PC-3 (cell line): ENCODE results near the gene GPR148. TPM values are rescaled to one million over a fixed set of nuclear protein-coding genes. Genes with fewer than 3 reads are reported as not detected.
A peak's percentile ranks its signal among the peaks of the same experiment; 100 is the strongest.

ENCODE experiments used
- ATAC-seq: fragments of 200-7000 bp; cut with Tn5 transposase; 2 replicates; pipeline ENCODE4 v1.9.1; 2020; ENCODE audit warnings: mild to moderate bottlenecking, moderate library complexity
- BruUV-seq: library from RNA; stranded (reverse); fragments of 400-500 nt; replicated peaks from 2 replicates; lab custom pipeline; 2021; lab: Mats Ljungman, UMichigan
- CTCF ChIA-PET: fragments of 300-600 bp; sonication (Branson Sonifier 250); formaldehyde crosslinking; loops from one replicate; lab custom pipeline; 2022; ENCODE audit warnings: antibody characterized with exemption; lab: Charles Lee
- POLR2A ChIA-PET: fragments of 300-600 bp; sonication (Branson Sonifier 250); formaldehyde crosslinking; loops from one replicate; lab custom pipeline; 2022; ENCODE audit warnings: antibody characterized with exemption; ENCODE audit not compliant: unreplicated experiment; lab: Charles Lee
- DNase-seq: peaks from one replicate; pipeline ENCODE4 v3.0.0-alpha.2; 2015
- H2AFZ ChIP-seq: fragments of 300-600 bp; sonication (generic); 2 replicates; pipeline ENCODE4 v1.6.0; 2016; ENCODE audit warnings: antibody characterized with exemption, low read length
- H3F3A ChIP-seq: fragments of 300-600 bp; sonication (generic); one replicate; pipeline ENCODE4 v1.6.0; 2017; ENCODE audit warnings: antibody characterized with exemption, low read length, control low read depth, mild to moderate bottlenecking; ENCODE audit not compliant: unreplicated experiment
- H3K27ac ChIP-seq: fragments of 300-600 bp; sonication (generic); 2 replicates; pipeline ENCODE4 v1.5.1; 2016; ENCODE audit warnings: mild to moderate bottlenecking, low read length
- H3K27me3 ChIP-seq: fragments of 300-600 bp; sonication (generic); 2 replicates; pipeline ENCODE4 v1.6.1; 2016; ENCODE audit warnings: low read length, mixed read lengths
- H3K36me3 ChIP-seq: fragments of 300-600 bp; sonication (generic); 2 replicates; pipeline ENCODE4 v1.6.1; 2016; ENCODE audit warnings: low read depth, mixed run types, low read length, mixed read lengths
- H3K4me1 ChIP-seq: fragments of 300-600 bp; sonication (generic); 2 replicates; pipeline ENCODE4 v1.5.1; 2016; ENCODE audit warnings: low read length; ENCODE audit not compliant: insufficient read depth
- H3K4me2 ChIP-seq: fragments of 300-600 bp; sonication (generic); 2 replicates; pipeline ENCODE4 v1.6.0; 2016; ENCODE audit warnings: low read length
- H3K4me3 ChIP-seq: fragments of 300-600 bp; sonication (generic); 2 replicates; pipeline ENCODE4 v1.5.1; 2016; ENCODE audit warnings: mild to moderate bottlenecking, low read length, mixed read lengths
- H3K79me2 ChIP-seq: fragments of 300-600 bp; sonication (generic); 2 replicates; pipeline ENCODE4 v1.6.1; 2017; ENCODE audit warnings: low read length, mixed read lengths
- H3K9ac ChIP-seq: fragments of 300-600 bp; sonication (generic); 2 replicates; pipeline ENCODE4 v1.6.0; 2016; ENCODE audit warnings: mild to moderate bottlenecking, low read length
- H3K9me2 ChIP-seq: fragments of 300-600 bp; sonication (generic); replicated peaks from 2 replicates; pipeline ENCODE4 v1.6.1; 2016; ENCODE audit warnings: mixed run types, low read length, mixed read lengths
- H3K9me3 ChIP-seq: fragments of 300-600 bp; sonication (generic); 2 replicates; pipeline ENCODE4 v1.6.1; 2016; ENCODE audit warnings: low read length, mixed read lengths
- H4K20me1 ChIP-seq: fragments of 300-600 bp; sonication (generic); 2 replicates; pipeline ENCODE4 v1.6.1; 2016; ENCODE audit warnings: low read length, mixed read lengths
- EZH2 ChIP-seq: fragments of 300-600 bp; sonication (generic); IDR thresholded peaks from one replicate; pipeline ENCODE4 v1.6.1; 2017; ENCODE audit warnings: antibody characterized with exemption, mild to moderate bottlenecking, low read length; ENCODE audit not compliant: unreplicated experiment
- EZH2phosphoT487 ChIP-seq: fragments of 300-600 bp; sonication (generic); IDR thresholded peaks from 2 replicates; pipeline ENCODE4 v1.6.1; 2018; ENCODE audit warnings: mild to moderate bottlenecking, antibody characterized with exemption, low read length, borderline replicate concordance
- intact Hi-C: fragments of 100-400 bp; cut with micrococcal nuclease; formaldehyde crosslinking; loops from 2 replicates; pipeline ENCODE4 v1.9.0; 2023
- total RNA-seq: library from RNA; depleted of rRNA; stranded (reverse); fragments of >200 nt; gene quantifications from 2 replicates; pipeline ENCODE4 v1.2.3, GENCODE V29; 2014
- TF ChIP-seq, protein P1 (sequence below): fragments of 300-600 bp; sonication (generic); conservative IDR thresholded peaks from 2 replicates; pipeline ENCODE4 v1.5.1; 2017; ENCODE audit warnings: antibody characterized with exemption, low read depth, mild to moderate bottlenecking, low read length

GPR148 gene
- total RNA-seq, 1 experiment from 2014 or later: not detected

DNA sequence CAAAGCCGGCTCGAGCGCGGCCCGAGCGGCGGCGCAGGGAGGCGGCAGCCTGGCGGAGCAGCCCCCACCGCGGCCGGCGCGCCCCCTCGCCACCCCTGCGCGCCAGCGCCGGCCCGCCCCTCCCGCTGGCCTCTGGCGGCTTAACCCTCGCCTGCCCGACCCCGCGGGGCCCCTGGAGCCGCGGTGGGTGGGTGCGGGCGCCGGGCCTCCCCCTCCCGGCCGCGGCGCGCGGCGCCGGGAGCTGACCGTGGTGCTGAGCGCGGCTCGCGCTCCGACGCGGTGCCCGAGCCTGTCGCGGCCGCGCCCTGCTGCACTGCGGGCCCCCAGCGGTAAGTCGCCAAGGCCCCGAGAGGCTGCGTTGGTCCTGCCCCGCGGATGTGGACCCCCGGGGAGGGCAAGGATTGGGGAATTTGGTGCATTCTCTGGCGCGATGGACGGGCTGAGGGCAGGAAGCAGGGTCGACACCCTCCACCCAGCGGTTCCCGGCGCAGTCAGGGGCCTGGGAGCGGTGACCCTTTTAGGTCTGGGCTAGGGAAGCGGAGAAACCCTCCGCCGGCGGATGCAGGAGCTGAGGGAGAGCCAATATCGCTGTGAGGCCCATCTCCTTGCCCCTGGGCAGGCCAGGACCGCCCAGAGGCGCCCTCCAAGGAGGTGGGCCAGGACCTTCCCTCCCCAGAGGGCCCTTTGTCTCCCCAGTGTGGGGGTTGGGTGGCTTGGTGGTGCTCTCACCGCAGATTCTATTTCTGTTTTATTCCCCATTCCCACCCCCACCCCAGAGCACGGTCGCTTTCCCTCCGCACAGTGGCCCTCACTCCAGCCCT is 27.4 kb downstream of the GPR148 start:
- H4K20me1 ChIP-seq: no peaks in the 10 kb centered on the region
- no peaks in the 10 kb centered on the region for H3K79me2 ChIP-seq
- DNase-seq (peak; percentile 37), ATAC-seq (peak; percentile 87)
- no peak overlapping the region for H3K9ac ChIP-seq
- peaks cover 75% of the 10 kb centered on the region for H3K27me3 ChIP-seq
- ChIA-PET CTCF (no interaction called here), POLR2A (no interaction called here)
- H3K4me2 ChIP-seq: 0 out of 2 replicates have a peak overlapping the region, but pooled peaks have one; percentile 54
- no TSS peak for BruUV-seq
- H2AFZ ChIP-seq: no peak overlapping the region
- no peak overlapping the region for H3K27ac ChIP-seq
- intact Hi-C loops: no loop called here
- no peaks in the 10 kb centered on the region for H3K9me3 ChIP-seq
- H3F3A ChIP-seq: no peaks in the 10 kb centered on the region
- no peak overlapping the region for H3K4me3 ChIP-seq
- H3K9me2 ChIP-seq: no peaks in the 10 kb centered on the region
- H3K4me1 ChIP-seq: no peaks in the 10 kb centered on the region
- H3K36me3 ChIP-seq: no peaks in the 10 kb centered on the region
- TF ChIP-seq EZH2phosphoT487 (no peak), EZH2 (no peak)
- TF ChIP-seq, protein P1, sequence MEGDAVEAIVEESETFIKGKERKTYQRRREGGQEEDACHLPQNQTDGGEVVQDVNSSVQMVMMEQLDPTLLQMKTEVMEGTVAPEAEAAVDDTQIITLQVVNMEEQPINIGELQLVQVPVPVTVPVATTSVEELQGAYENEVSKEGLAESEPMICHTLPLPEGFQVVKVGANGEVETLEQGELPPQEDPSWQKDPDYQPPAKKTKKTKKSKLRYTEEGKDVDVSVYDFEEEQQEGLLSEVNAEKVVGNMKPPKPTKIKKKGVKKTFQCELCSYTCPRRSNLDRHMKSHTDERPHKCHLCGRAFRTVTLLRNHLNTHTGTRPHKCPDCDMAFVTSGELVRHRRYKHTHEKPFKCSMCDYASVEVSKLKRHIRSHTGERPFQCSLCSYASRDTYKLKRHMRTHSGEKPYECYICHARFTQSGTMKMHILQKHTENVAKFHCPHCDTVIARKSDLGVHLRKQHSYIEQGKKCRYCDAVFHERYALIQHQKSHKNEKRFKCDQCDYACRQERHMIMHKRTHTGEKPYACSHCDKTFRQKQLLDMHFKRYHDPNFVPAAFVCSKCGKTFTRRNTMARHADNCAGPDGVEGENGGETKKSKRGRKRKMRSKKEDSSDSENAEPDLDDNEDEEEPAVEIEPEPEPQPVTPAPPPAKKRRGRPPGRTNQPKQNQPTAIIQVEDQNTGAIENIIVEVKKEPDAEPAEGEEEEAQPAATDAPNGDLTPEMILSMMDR: no peak

DNA sequence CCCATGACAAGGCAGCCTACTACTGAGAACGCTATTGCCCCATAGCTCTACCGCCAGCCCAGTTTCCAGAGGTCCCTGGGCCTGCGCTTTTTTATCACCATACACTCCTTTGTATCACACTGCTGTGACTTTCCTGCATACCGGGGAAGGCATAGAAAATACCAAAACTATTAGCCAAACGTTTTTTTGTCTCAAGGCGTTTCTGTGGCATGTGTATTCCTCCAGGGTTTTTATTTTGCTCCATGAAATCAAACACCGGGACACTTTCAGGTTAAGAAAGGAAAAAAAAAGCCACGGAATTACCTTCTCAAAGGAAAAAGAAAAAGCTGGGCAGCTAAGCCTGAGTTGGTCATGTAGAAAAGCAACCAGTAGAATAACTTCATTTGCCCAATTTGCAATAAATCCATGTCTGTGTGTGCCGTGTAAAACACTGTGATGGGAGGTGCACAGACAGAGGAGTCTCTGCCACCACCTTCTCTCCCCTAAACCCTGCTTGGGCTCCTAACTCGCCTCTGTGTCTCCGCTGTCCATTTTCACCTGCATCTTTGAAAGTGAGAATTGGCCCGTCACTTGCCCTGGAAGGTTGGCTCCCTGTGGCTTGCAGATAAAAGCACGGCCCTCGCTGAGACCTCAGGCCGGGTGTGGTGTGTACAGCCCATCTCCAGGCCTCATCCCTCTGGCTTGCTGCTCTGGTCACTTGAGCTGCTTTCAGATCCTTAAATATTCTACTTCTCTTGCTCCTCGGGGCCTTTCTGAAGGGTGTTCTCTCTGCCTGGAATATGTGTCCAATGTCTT is 28.2 kb downstream of the GPR148 start:
- Histone ChIP-seq H3K27ac (no peak overlapping the region), H3K79me2 (no peaks in the 10 kb centered on the region), H3F3A (no peaks in the 10 kb centered on the region), H3K4me3 (no peak overlapping the region), H3K9ac (no peak overlapping the region), H3K9me3 (no peaks in the 10 kb centered on the region), H4K20me1 (no peaks in the 10 kb centered on the region), H3K27me3 (peaks cover 82% of the 10 kb centered on the region), H3K9me2 (no peaks in the 10 kb centered on the region), H3K4me1 (no peaks in the 10 kb centered on the region), H3K4me2 (no peak overlapping the region), H2AFZ (no peak overlapping the region), H3K36me3 (no peaks in the 10 kb centered on the region)
- no peak for DNase-seq
- BruUV-seq: no TSS peak
- ATAC-seq: no peak
- intact Hi-C loops: no loop called here
- TF ChIP-seq EZH2: no peak
- TF ChIP-seq EZH2phosphoT487: no peak
- TF ChIP-seq, protein P1: no peak
- ChIA-PET POLR2A (no interaction called here), CTCF (no interaction called here)
